ENCODE measurements around the gene OR2A42.
"Not testable (repeated sequence)": the region's sequence is repeated elsewhere in the genome, so short reads cannot be mapped to it uniquely, and the experiment has no call there.

DNA sequence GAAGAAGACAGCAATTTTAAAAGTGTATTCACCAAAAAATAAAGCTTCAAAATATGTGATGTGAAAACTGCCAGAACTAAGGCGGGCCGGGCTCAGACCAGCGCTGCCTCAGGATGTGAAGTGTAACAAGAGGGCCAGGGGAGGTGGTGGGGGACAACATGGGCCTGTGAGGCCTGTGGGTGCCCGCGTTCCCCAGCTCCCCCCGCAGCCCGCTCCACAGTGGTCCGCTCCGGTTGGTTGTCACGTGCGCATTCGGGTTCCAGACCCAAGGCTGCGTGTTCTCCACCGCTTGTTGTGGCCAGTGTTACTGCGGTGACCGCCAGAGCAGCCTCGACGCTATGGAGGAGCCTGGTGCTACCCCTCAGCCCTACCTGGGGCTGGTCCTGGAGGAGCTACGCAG is 56.2 kb downstream of the OR2A42 start, which contains the start of gene CTAGE4:
- TF ChIP-seq, protein P1, sequence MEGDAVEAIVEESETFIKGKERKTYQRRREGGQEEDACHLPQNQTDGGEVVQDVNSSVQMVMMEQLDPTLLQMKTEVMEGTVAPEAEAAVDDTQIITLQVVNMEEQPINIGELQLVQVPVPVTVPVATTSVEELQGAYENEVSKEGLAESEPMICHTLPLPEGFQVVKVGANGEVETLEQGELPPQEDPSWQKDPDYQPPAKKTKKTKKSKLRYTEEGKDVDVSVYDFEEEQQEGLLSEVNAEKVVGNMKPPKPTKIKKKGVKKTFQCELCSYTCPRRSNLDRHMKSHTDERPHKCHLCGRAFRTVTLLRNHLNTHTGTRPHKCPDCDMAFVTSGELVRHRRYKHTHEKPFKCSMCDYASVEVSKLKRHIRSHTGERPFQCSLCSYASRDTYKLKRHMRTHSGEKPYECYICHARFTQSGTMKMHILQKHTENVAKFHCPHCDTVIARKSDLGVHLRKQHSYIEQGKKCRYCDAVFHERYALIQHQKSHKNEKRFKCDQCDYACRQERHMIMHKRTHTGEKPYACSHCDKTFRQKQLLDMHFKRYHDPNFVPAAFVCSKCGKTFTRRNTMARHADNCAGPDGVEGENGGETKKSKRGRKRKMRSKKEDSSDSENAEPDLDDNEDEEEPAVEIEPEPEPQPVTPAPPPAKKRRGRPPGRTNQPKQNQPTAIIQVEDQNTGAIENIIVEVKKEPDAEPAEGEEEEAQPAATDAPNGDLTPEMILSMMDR (IDR thresholded peaks at IDR 0.05): not testable (repeated sequence)
- not testable (repeated sequence) for TF ChIP-seq EP300 (IDR thresholded peaks at IDR 0.05; ENCODE audit: low read depth)

All from transverse colon (tissue), 3 donors.